Esophagus muscularis mucosa (tissue), 4 donors: ENCODE measurements around the gene LDB3. TPM values are rescaled to one million over a fixed set of nuclear protein-coding genes. Genes with fewer than 3 reads are reported as not detected.
A peak's percentile ranks its signal among the peaks of the same experiment; 100 is the strongest.

Experiments used
- DNase-seq: peaks from one replicate; pipeline ENCODE4 v3.0.0-alpha.2; 2017; ENCODE audit errors: extremely low spot score
- H3K27ac ChIP-seq, 4 donors: fragments of 200-600 bp; sonication (generic); replicated peaks in 1 of 4; 1 replicate in 3 of 4; 2 replicates in 1 of 4; pipeline ENCODE4 v1.5.1; 2016 to 2019; ENCODE audit warnings: mild to moderate bottlenecking in 1 of 4
- H3K27me3 ChIP-seq, 4 donors: fragments of 200-600 bp; sonication (generic); one replicate each; pipeline versions ENCODE4 v1.5.1 to v1.6.0; 2016 to 2019
- H3K36me3 ChIP-seq, 4 donors: fragments of 200-600 bp; sonication (generic); one replicate each; pipeline ENCODE4 v1.5.1; 2016 to 2019
- H3K4me1 ChIP-seq, 4 donors: fragments of 200-600 bp; sonication (generic); one replicate each; pipeline ENCODE4 v1.5.1; 2016 to 2019
- H3K4me3 ChIP-seq, 4 donors: fragments of 200-600 bp; sonication (generic); 1 replicate in 2 of 4; 2 replicates in 2 of 4; pipeline ENCODE4 v1.5.1; 2016 to 2019; ENCODE audit warnings: mild to moderate bottlenecking in 4 of 4, moderate library complexity in 1 of 4
- H3K9me3 ChIP-seq, 4 donors: fragments of 200-600 bp; sonication (generic); 1 replicate in 3 of 4; 2 replicates in 1 of 4; pipeline ENCODE4 v1.5.1; 2016 to 2019
- CTCF ChIP-seq, 3 experiments: fragments of 200-600 bp in 2 of 3; fragments of 450-650 bp in 1 of 3; sonication (generic) in 2 of 3; IDR thresholded peaks; one replicate each; pipeline ENCODE4 v1.5.1; 2017 to 2019; ENCODE audit warnings: antibody characterized with exemption in 3 of 3, mild to moderate bottlenecking in 2 of 3, moderate library complexity in 1 of 3
- EP300 ChIP-seq: sonication (generic); formaldehyde crosslinking; IDR thresholded peaks from one replicate; pipeline ENCODE4 v1.6.1; 2017; ENCODE audit warnings: antibody characterized with exemption
- POLR2A ChIP-seq: fragments of 450-650 bp; IDR thresholded peaks from one replicate; pipeline ENCODE4 v1.6.1; 2017; ENCODE audit warnings: antibody characterized with exemption, moderate library complexity, mild to moderate bottlenecking, low read depth
- POLR2AphosphoS5 ChIP-seq, 2 donors: sonication (generic); formaldehyde crosslinking; IDR thresholded peaks; one replicate each; pipeline ENCODE4 v1.6.1; 2017; ENCODE audit warnings: antibody characterized with exemption in 2 of 2
- WGBS: methylation state at CpG from one replicate; pipeline ENCODE4 v1.1.5; 2018; 5-methylcytosine and 5-hydroxymethylcytosine counted together
- intact Hi-C: fragments of 100-400 bp; cut with DNase I; formaldehyde crosslinking; loops from one replicate; pipeline ENCODE4 v1.15.1; 2023
- total RNA-seq, 4 donors: library from RNA; depleted of rRNA; stranded (reverse); fragments of >200 nt; gene quantifications; one replicate each; pipeline versions ENCODE4 v1.1.0 to v1.2.1, GENCODE V29; 2016

LDB3 gene
- total RNA-seq, 4 donors from 2014 or later, result 12.6 to 42.3 (median 21.6) TPM

DNA sequence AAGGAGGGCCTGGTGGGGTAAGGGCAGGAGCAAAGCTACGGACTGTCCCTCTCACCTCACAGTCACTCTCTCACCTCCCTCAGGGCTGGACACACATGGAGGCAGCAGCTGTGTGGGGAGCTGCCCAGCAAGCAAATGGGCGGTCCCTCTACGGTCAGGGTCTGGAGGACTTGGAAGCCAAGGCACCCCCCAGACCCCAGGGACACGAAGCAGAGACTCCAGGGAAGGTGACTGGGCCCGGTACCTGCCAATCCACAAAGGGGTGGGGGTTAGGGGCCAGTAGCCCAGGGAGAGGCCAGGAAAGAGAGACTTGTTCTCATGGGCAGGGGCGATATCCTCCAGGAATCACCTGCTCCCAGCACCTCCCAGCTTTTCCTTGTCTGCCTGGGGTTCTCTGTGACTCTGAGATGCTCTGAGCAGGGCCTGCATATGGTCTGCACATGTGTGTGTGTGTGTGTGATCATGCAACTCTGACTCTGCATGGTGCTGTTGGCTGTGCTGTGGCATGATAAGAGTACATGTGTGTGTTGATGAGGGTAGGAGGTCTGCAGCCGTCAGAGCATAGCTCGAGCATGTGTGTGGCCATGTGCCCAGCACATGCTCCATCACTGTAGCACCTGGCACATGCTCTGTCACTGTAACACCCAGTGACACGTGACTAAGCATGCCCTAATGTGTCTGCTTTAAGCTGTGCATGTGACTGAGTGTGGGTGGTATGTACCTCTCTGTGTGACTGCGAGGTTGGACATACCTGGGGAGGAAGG, 4.6 kb upstream of the LDB3 start:
- WGBS, result 88% methylated on average over 5 of the region's 10 CpGs
- no peaks in the 10 kb centered on the region for H3K9me3 ChIP-seq
- peaks cover 57 to 65% (median 61%) of the 10 kb centered on the region in 4 donors for H3K4me1 ChIP-seq
- TF ChIP-seq POLR2AphosphoS5 (IDR thresholded peaks at IDR 0.05), result no peak
- TF ChIP-seq POLR2A, result no peak
- TF ChIP-seq EP300, result no peak
- no peak for TF ChIP-seq CTCF (IDR thresholded peaks at IDR 0.05)
- peaks cover 0 to 3% (median 0%) of the 10 kb centered on the region in 4 donors for H3K36me3 ChIP-seq
- no peak overlapping the region for H3K4me3 ChIP-seq
- H3K27me3 ChIP-seq, result no peaks in the 10 kb centered on the region
- peak overlapping the region in 3 of 4 donors; percentile 86 to 94 (median 91) for H3K27ac ChIP-seq
- DNase-seq, result no peak
- intact Hi-C loops, result no loop called here

GRCh38 chr10:86664341-86665217, 3.7 kb upstream of the LDB3 start:
- peaks cover 64 to 69% (median 66%) of the 10 kb centered on the region in 4 donors for H3K4me1 ChIP-seq
- 44% methylated on average over 8 of the region's 13 CpGs for WGBS
- no peaks in the 10 kb centered on the region for H3K9me3 ChIP-seq
- intact Hi-C loops, result no loop called here
- DNase-seq, result no peak
- H3K4me3 ChIP-seq, result no peak overlapping the region
- H3K36me3 ChIP-seq, result peaks cover 0 to 11% (median 0%) of the 10 kb centered on the region in 4 donors
- TF ChIP-seq CTCF (IDR thresholded peaks at IDR 0.05), result no peak
- TF ChIP-seq POLR2AphosphoS5 (IDR thresholded peaks at IDR 0.05), result peak in 1 of 2 donors; percentile 23
- TF ChIP-seq POLR2A, result no peak
- peak overlapping the region; percentile 86 to 94 (median 92) for H3K27ac ChIP-seq
- no peaks in the 10 kb centered on the region for H3K27me3 ChIP-seq

DNA sequence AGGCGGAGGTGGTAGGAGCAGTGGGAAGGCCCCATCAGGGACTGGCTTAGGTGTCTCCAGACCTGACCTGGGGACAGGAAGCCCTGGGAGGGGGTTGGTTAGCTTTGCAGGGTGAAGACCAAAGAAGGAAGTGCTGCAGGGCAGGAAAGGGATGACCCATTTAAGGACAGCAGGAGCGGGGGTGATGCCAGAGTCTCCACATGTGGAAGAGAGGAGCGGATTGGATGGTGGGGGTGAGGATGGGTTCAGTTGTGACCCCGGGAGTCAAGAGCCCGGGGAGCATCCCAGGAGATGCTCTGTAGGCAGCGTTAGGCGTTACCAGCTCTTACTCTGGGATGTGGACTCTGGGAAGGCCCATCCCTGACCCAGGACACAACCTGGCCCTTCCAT, 3.1 kb upstream of the LDB3 start:
- Histone ChIP-seq H3K27me3 (no peaks in the 10 kb centered on the region), H3K36me3 (peaks cover 0 to 17% (median 0%) of the 10 kb centered on the region in 4 donors), H3K4me3 (no peak overlapping the region), H3K27ac (peak overlapping the region; percentile 86 to 94 (median 92)), H3K4me1 (peaks cover 64 to 75% (median 72%) of the 10 kb centered on the region in 4 donors), H3K9me3 (no peaks in the 10 kb centered on the region)
- intact Hi-C loops, result no loop called here
- WGBS, result 76% methylated on average over 7 of the region's 7 CpGs
- TF ChIP-seq POLR2A, result no peak
- no peak for TF ChIP-seq CTCF (IDR thresholded peaks at IDR 0.05)
- no peak for TF ChIP-seq POLR2AphosphoS5 (IDR thresholded peaks at IDR 0.05)
- no peak for TF ChIP-seq EP300
- DNase-seq, result no peak

DNA sequence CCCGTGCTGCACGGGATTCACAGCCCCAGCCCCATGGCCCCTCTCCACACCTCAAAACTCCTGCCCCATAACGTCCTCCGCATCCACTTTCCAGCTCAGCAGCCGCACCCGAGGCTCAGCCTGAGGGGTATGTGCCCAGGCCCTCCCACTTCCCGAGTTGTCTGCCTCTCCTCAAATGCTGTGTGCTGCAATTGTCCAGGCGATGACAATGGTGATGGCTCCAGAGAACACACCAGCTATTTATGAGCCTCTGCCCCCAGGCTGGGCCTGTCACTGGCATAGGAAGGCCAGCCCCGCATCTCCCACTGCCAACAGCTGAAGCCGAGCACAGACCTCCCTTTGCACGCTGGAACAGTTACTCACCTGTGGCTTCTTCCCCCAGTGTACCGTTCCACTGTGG, 2.4 kb upstream of the LDB3 start:
- no peak for DNase-seq
- Histone ChIP-seq H3K36me3 (peaks cover 0 to 24% (median 0%) of the 10 kb centered on the region in 4 donors), H3K4me1 (peaks cover 64 to 81% (median 79%) of the 10 kb centered on the region in 4 donors), H3K4me3 (no peak overlapping the region), H3K27ac (peak overlapping the region; percentile 86 to 94 (median 92)), H3K9me3 (no peaks in the 10 kb centered on the region), H3K27me3 (no peaks in the 10 kb centered on the region)
- intact Hi-C loops, result no loop called here
- TF ChIP-seq POLR2AphosphoS5 (IDR thresholded peaks at IDR 0.05), result no peak
- no peak for TF ChIP-seq POLR2A
- TF ChIP-seq EP300, result no peak
- no peak for TF ChIP-seq CTCF (IDR thresholded peaks at IDR 0.05)
- 87% methylated on average over 6 of the region's 12 CpGs for WGBS
